K562 (cell line): ENCODE results near the gene ZSCAN21. TPM values are rescaled to one million over a fixed set of nuclear protein-coding genes. Genes with fewer than 3 reads are reported as not detected.

Experiments used
- ATAC-seq: fragments of 200-7000 bp; cut with Tn5 transposase; 3 replicates; pipeline ENCODE4 v1.9.1; 2020; ENCODE audit warnings: moderate library complexity
- BruUV-seq: library from RNA; stranded (reverse); fragments of 400-500 nt; replicated peaks from 2 replicates; lab custom pipeline; 2021; lab: Mats Ljungman, UMichigan
- CTCF ChIA-PET: fragments of 300-600 bp; formaldehyde crosslinking; extraction: SDS; loops from one replicate; lab custom pipeline; 2021; ENCODE audit warnings: low intra/inter-chr PET ratio; lab: Yijun Ruan, JAX
- POLR2A ChIA-PET: fragments of 300-600, 350-650 bp; sonication (Branson Sonifier 250); formaldehyde crosslinking; extraction: SDS; loops from one replicate; lab custom pipeline; 2021; ENCODE audit warnings: antibody characterized with exemption, inconsistent platforms; lab: Yijun Ruan, JAX
- DNase-seq, 4 experiments: peaks; one replicate each; pipeline versions ENCODE4 v3.0.0 to v3.0.0-alpha.2; 2011 to 2018; ENCODE audit warnings: low spot score in 3 of 4, mixed read lengths in 3 of 4; ENCODE audit errors: extremely low read depth in 1 of 4
- FAIRE-seq: peaks from 2 replicates; lab custom pipeline; 2011; peaks lifted over from hg19 to GRCh38; lab: Jason Lieb, UNC
- H2AFZ ChIP-seq: 2 replicates; pipeline ENCODE4 v1.6.0; 2011; ENCODE audit warnings: low read depth, low read length, control low read depth, inconsistent platforms
- H3K27ac ChIP-seq: fragments of 200-600 bp; 3 replicates; pipeline ENCODE4 v1.8.0; 2011; ENCODE audit warnings: low read depth, mild to moderate bottlenecking, control low read depth, inconsistent platforms, low read length, moderate library complexity, mixed read lengths; ENCODE audit errors: extremely low read depth
- H3K27me3 ChIP-seq, 2 experiments: fragments of 300-600 bp in 1 of 2; 2 replicates in 1 of 2; 3 replicates in 1 of 2; pipeline versions ENCODE4 v1.6.0 to v1.8.0; 2011; ENCODE audit warnings: inconsistent platforms in 2 of 2, low read length in 2 of 2, mild to moderate bottlenecking in 1 of 2, mixed read lengths in 1 of 2, moderate library complexity in 1 of 2; ENCODE audit not compliant: control insufficient read depth in 2 of 2, insufficient read depth in 2 of 2
- H3K36me3 ChIP-seq: fragments of 300-600 bp; 3 replicates; pipeline ENCODE4 v1.8.0; 2011; ENCODE audit warnings: mild to moderate bottlenecking, low read length, inconsistent platforms; ENCODE audit not compliant: control insufficient read depth, insufficient read depth
- H3K4me1 ChIP-seq, 2 experiments: fragments of 200-600 bp in 1 of 2; replicated peaks in 1 of 2; 2 replicates in 1 of 2; 3 replicates in 1 of 2; pipeline versions ENCODE4 v1.5.1 to v1.8.0; 2011; ENCODE audit warnings: inconsistent platforms in 2 of 2, low read length in 2 of 2, mild to moderate bottlenecking in 1 of 2, mixed read lengths in 1 of 2, moderate library complexity in 1 of 2; ENCODE audit not compliant: control insufficient read depth in 2 of 2, insufficient read depth in 2 of 2
- H3K4me2 ChIP-seq: 2 replicates; pipeline ENCODE4 v1.6.1; 2011; ENCODE audit warnings: low read length, control low read depth, inconsistent platforms, mixed read lengths; ENCODE audit not compliant: insufficient read depth
- H3K4me3 ChIP-seq: fragments of 200-600 bp; sonication (generic), shearing (Covaris generic); 2 replicates; pipeline ENCODE4 v1.5.1; 2016; ENCODE audit warnings: control low read depth, inconsistent platforms
- H3K79me2 ChIP-seq: fragments of 200-600 bp; 3 replicates; pipeline ENCODE4 v1.8.0; 2011; ENCODE audit warnings: low read length, inconsistent platforms; ENCODE audit not compliant: control insufficient read depth, insufficient read depth
- H3K9ac ChIP-seq, 2 experiments: 2 replicates each; pipeline versions ENCODE4 v1.6.0 to v1.6.1; 2011; ENCODE audit warnings: low read depth in 2 of 2, low read length in 2 of 2, control low read depth in 1 of 2, inconsistent platforms in 1 of 2, mild to moderate bottlenecking in 1 of 2, mixed read lengths in 1 of 2; ENCODE audit not compliant: insufficient read depth in 1 of 2
- H3K9me1 ChIP-seq: one replicate; pipeline ENCODE4 v1.6.0; 2011; ENCODE audit warnings: inconsistent platforms, mild to moderate bottlenecking, low read length, moderate library complexity; ENCODE audit not compliant: control insufficient read depth, insufficient read depth
- H3K9me3 ChIP-seq: replicated peaks from 2 replicates; pipeline ENCODE4 v1.5.1; 2011; ENCODE audit warnings: low read depth, low read length, inconsistent platforms; ENCODE audit not compliant: control insufficient read depth, insufficient read depth
- H4K20me1 ChIP-seq: replicated peaks from 2 replicates; pipeline ENCODE4 v1.6.1; 2011; ENCODE audit warnings: low read length, inconsistent platforms, mixed read lengths; ENCODE audit not compliant: control insufficient read depth, insufficient read depth
- CHD1 ChIP-seq: fragments of 200-600 bp; sonication (generic); IDR thresholded peaks from one replicate; pipeline ENCODE4 v1.6.1; 2012; ENCODE audit warnings: mild to moderate bottlenecking, moderate library complexity, low read length, inconsistent platforms
- DMBX1 ChIP-seq: fragments of 250-450 bp; sonication (Bioruptor Pico); IDR thresholded peaks from 2 replicates; pipeline ENCODE4 v1.8.0; 2022; ENCODE audit warnings: inconsistent platforms, mild to moderate bottlenecking, moderate library complexity, borderline replicate concordance
- HDAC6 ChIP-seq: IDR thresholded peaks from 2 replicates; pipeline ENCODE4 v1.6.1; 2012; ENCODE audit warnings: low read depth, mild to moderate bottlenecking, control low read depth, inconsistent platforms, low read length, moderate library complexity
- RBM39 ChIP-seq: fragments of 200-400 bp; formaldehyde crosslinking; optimal IDR thresholded peaks from 2 replicates; pipeline ENCODE3; 2018; ENCODE audit warnings: low read depth, low read length
- RFX7 ChIP-seq: fragments of 250-450 bp; sonication (Bioruptor Pico); IDR thresholded peaks from 2 replicates; pipeline ENCODE4 v1.5.1; 2021; ENCODE audit warnings: mild to moderate bottlenecking
- SIN3A ChIP-seq, 2 experiments: fragments of 150-350 bp in 1 of 2; IDR thresholded peaks; 2 replicates each; pipeline ENCODE4 v1.6.1; 2011 to 2016; ENCODE audit warnings: borderline replicate concordance in 2 of 2, low read depth in 2 of 2, low read length in 2 of 2, mild to moderate bottlenecking in 2 of 2, moderate library complexity in 2 of 2; ENCODE audit not compliant: control insufficient read depth in 1 of 2
- SMC3 ChIP-seq: conservative IDR thresholded peaks from 2 replicates; pipeline ENCODE4 v1.6.1; 2011; ENCODE audit warnings: low read depth, low read length, improper control_type of control experiment; ENCODE audit not compliant: insufficient read depth
- TSC22D4 ChIP-seq: fragments of 450-650 bp; IDR thresholded peaks from 2 replicates; pipeline ENCODE4 v1.6.1; 2016; ENCODE audit warnings: missing genetic modification characterization, missing biosample characterization, control low read depth
- ZNF282 ChIP-seq: sonication (generic); formaldehyde crosslinking; IDR thresholded peaks from 2 replicates; pipeline ENCODE4 v1.8.1; 2023; ENCODE audit warnings: missing genetic modification reagents
- ZNF785 ChIP-seq: fragments of 250-450 bp; sonication (Bioruptor Pico); IDR thresholded peaks from 2 replicates; pipeline ENCODE4 v1.4.0; 2020; ENCODE audit warnings: mild to moderate bottlenecking
- WGBS: fragments of 100-300 bp; shearing (Covaris generic); methylation state at CpG from one replicate; pipeline ENCODE4 v1.1.6; 2016; ENCODE audit warnings: low coverage, mixed read lengths; ENCODE audit not compliant: insufficient coverage; ENCODE audit errors: missing lambda C conversion rate; 5-methylcytosine and 5-hydroxymethylcytosine counted together
- in situ Hi-C: fragments of 300-500 bp; cut with MboI; formaldehyde crosslinking; loops from 4 replicates; pipeline ENCODE4 v1.15.0; 2018; ENCODE audit warnings: inconsistent platforms, mixed read lengths
- intact Hi-C: fragments of 100-400 bp; cut with micrococcal nuclease; formaldehyde crosslinking; loops from 2 replicates; pipeline ENCODE4 v1.14.2; 2022
- polyA plus RNA-seq, 8 experiments: library from polyadenylated mRNA; depleted of rRNA in 4 of 8; stranded (reverse) in 5 of 8; unstranded in 3 of 8; fragments of >200 nt; fragmentation: Nextera tagmentation in 2 of 8; fragmentation: Illumina TruSeq in 1 of 8; extraction: Ambion mirVana in 2 of 8; extraction: Trizol in 1 of 8; gene quantifications; 2 replicates each; pipeline versions ENCODE4 v1.2.1 to v1.2.3, GENCODE V29; 2011 to 2014; ENCODE audit warnings: inconsistent platforms in 1 of 8, missing spikeins in 1 of 8
- total RNA-seq, 7 experiments: library from RNA; depleted of rRNA in 6 of 7; stranded (reverse); fragments of >200 nt in 6 of 7; fragmentation: Illumina TruSeq in 2 of 7; extraction: Trizol in 2 of 7; gene quantifications; 2 replicates each; pipeline versions ENCODE4 v1.2.1 to v1.2.3, GENCODE V29; 2011 to 2021; ENCODE audit warnings: low replicate concordance in 1 of 7
- TF ChIP-seq, protein P1 (sequence below): sonication (generic); formaldehyde crosslinking; IDR thresholded peaks from 2 replicates; pipeline ENCODE4 v1.8.0; 2022; ENCODE audit warnings: mild to moderate bottlenecking, missing genetic modification reagents, borderline replicate concordance

ZSCAN21 gene
- total and polyA plus RNA-seq, 9 of the 15 experiments (the other 6 are each of a cell fraction or from before 2014, with no cell fraction given): 5.9 to 15.5 (median 13.2) TPM

DNA sequence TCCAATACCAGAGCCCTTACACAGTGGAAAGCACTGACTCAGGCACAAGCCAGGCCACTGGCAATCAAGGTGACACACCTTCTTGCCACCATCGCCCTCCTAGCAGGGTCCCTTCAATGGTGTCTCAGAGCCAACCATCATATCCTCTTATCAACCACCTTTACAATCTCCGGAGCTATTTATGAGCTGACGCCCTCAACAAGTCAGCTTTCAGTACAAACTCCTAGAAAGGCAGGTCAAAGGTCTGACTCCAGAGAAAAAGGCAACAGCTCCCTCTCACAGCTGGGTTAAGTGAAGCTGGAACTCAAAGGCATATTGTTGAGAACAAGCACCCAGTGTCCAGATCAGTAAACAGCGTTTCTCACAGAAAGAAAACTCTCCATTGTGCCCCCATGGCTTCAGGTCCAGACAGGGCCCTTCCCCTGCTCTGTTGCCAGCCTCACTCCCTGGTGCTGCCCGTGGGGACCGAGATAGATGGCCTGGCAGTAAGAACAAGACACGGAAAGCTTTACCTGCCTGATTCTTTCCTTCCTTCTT is 29.5 kb downstream of the ZSCAN21 start:
- Histone ChIP-seq H3K27me3 (no peaks in the 10 kb centered on the region), H3K4me2 (no peak overlapping the region), H3K9me1 (peaks cover 4% of the 10 kb centered on the region), H3K9me3 (peaks cover 18% of the 10 kb centered on the region), H3K4me3 (no peak overlapping the region), H3K36me3 (peaks cover 60% of the 10 kb centered on the region), H3K4me1 (peaks cover 10 to 26% of the 10 kb centered on the region in 2 experiments; a peak in 4 of 5 replicates), H3K79me2 (peaks cover 50% of the 10 kb centered on the region), H3K27ac (no peak overlapping the region), H4K20me1 (no peaks in the 10 kb centered on the region), H3K9ac (peak overlapping the region in 1 of 2 experiments; percentile 53; a peak in 1 of 4 replicates), H2AFZ (no peak overlapping the region)
- WGBS: 94% methylated on average over 7 of the region's 7 CpGs
- intact Hi-C loops (no loop called here), in situ Hi-C loops (no loop called here)
- ATAC-seq (no peak), DNase-seq (no peak), FAIRE-seq (no peak)
- ChIA-PET CTCF (no interaction called here), POLR2A (interaction anchor here (0.5 to 4.4 kb wide), 6 partner anchors 8 to 21 kb away, joined by 3 to 17 read pairs (median 4); partner anchors contain the start of gene COPS6)
- TF ChIP-seq TSC22D4 (tag): no peak
- no TSS peak for BruUV-seq

- Histone ChIP-seq H3K9me3 (peaks cover 4% of the 10 kb centered on the region; the same call in 1 of the 2 replicates), H3K4me3 (peak overlapping the region; percentile 67), H3K4me1 (peaks cover 10 to 26% of the 10 kb centered on the region in 2 experiments; a peak in 4 of 5 replicates), H2AFZ (peak overlapping the region; percentile 58; the same call in 1 of the 2 replicates), H3K4me2 (peak overlapping the region; percentile 99), H3K9ac (peak overlapping the region; percentile 92 to 98), H3K27ac (peak overlapping the region; percentile 77), H3K79me2 (peaks cover 50% of the 10 kb centered on the region), H3K9me1 (peaks cover 4% of the 10 kb centered on the region), H3K36me3 (peaks cover 40% of the 10 kb centered on the region), H4K20me1 (no peaks in the 10 kb centered on the region), H3K27me3 (no peaks in the 10 kb centered on the region)
- 1% methylated on average over 34 of the region's 34 CpGs for WGBS
- in situ Hi-C loops (no loop called here), intact Hi-C loops (loop anchor here (1.0 to 5.0 kb wide), 5 partner anchors 32 to 168 kb away; partner anchors contain the start of gene ZSCAN21)
- peak in 1 of 4 experiments; percentile 35 for DNase-seq
- BruUV-seq: TSS peak; percentile 46
- peak; percentile 33; the same call in 1 of the 3 replicates for ATAC-seq
- CTCF ChIA-PET: interaction anchor here (0.7 to 2.2 kb wide), 3 partner anchors 65 to 168 kb away, joined by 3 to 8 read pairs (median 5); no protein-coding TSS in a partner anchor
- POLR2A ChIA-PET: interaction anchor here (0.6 to 4.4 kb wide), 6 partner anchors 10 to 325 kb away, joined by 3 to 17 read pairs (median 4); partner anchors contain the start of genes AP4M1 and MCM7
- FAIRE-seq: no peak
- 0 out of 4 replicates have a peak, but pooled peaks of 1 of the 2 experiments have one; percentile 11 for TF ChIP-seq SIN3A (IDR thresholded peaks at IDR 0.05; ENCODE audit: borderline replicate concordance in 2 of 2, control insufficient read depth in 1 of 2, low read depth in 2 of 2, low read length in 2 of 2)
- TF ChIP-seq HDAC6: no peak
- no peak for TF ChIP-seq DMBX1 (CRISPR knock-in tag)
- TF ChIP-seq RBM39: peak; percentile 31
- TF ChIP-seq, protein P1, sequence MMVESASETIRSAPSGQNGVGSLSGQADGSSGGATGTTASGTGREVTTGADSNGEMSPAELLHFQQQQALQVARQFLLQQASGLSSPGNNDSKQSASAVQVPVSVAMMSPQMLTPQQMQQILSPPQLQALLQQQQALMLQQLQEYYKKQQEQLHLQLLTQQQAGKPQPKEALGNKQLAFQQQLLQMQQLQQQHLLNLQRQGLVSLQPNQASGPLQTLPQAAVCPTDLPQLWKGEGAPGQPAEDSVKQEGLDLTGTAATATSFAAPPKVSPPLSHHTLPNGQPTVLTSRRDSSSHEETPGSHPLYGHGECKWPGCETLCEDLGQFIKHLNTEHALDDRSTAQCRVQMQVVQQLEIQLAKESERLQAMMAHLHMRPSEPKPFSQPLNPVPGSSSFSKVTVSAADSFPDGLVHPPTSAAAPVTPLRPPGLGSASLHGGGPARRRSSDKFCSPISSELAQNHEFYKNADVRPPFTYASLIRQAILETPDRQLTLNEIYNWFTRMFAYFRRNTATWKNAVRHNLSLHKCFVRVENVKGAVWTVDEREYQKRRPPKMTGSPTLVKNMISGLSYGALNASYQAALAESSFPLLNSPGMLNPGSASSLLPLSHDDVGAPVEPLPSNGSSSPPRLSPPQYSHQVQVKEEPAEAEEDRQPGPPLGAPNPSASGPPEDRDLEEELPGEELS (CRISPR knock-in tag): no peak
- 0 out of 2 replicates have a peak, but pooled peaks have one; percentile 35 for TF ChIP-seq ZNF282 (CRISPR knock-in tag)
- TF ChIP-seq CHD1: peak; percentile 76
- no peak for TF ChIP-seq ZNF785 (CRISPR knock-in tag)
- no peak for TF ChIP-seq RFX7 (CRISPR knock-in tag)
- TF ChIP-seq SMC3: 0 out of 2 replicates have a peak, but pooled peaks have one; percentile 1
Observed at GRCh38 chr7:100080907-100081534, 31.4 kb downstream of the ZSCAN21 start.
